ENCODE data around the gene LHX6.

GRCh38 chr9:122265149-122265915 lies 36.6 kb upstream of the LHX6 start:
- TF ChIP-seq CTCF (IDR thresholded peaks at IDR 0.05) (no peak), POLR2AphosphoS5 (IDR thresholded peaks at IDR 0.05) (no peak), POLR2A (IDR thresholded peaks at IDR 0.05) (no peak)
